Skeletal muscle cell (primary cell): ENCODE results near the gene TBC1D17.

Source experiments
- DNase-seq: peaks from one replicate; pipeline ENCODE4 v3.0.0-alpha.2; 2010; ENCODE audit warnings: low read depth
- H3K4me3 ChIP-seq: 2 replicates; pipeline ENCODE4 v1.5.1; 2011; ENCODE audit warnings: low read depth, mild to moderate bottlenecking, control low read depth, low read length, moderate library complexity

The TBC1D17 gene

DNA sequence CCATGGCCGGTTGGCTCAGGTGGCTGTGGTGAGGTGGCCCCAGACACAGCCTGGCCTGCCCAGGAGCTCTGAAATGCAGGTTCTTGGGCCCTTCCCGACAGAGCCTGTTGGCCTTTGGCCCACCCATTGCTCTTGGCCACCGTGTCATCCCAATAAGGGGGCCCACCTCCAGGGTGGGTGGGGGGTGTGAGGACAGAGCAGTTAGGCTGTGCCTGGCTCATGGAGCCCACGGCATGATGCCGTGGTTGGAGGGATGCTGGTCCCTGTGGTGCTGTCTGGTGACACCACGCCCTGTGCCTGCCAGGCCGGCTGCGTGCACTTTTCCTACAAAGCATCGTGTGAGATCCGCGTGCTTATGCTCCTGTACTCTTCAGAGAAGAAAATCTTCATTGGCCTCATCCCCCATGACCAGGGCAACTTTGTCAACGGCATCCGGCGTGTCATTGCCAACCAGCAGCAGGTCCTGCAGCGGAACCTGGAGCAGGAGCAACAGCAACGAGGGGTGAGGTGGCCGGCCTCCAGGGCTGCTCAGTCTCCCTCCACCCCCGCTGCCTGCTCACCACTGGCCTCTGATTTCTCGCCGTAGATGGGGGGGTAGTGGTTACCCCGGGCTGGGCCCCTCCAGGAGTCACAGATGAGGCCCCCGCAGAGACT lies 17.7 kb upstream of the TBC1D17 start:
- no peak for DNase-seq
- no peak overlapping the region for H3K4me3 ChIP-seq

DNA sequence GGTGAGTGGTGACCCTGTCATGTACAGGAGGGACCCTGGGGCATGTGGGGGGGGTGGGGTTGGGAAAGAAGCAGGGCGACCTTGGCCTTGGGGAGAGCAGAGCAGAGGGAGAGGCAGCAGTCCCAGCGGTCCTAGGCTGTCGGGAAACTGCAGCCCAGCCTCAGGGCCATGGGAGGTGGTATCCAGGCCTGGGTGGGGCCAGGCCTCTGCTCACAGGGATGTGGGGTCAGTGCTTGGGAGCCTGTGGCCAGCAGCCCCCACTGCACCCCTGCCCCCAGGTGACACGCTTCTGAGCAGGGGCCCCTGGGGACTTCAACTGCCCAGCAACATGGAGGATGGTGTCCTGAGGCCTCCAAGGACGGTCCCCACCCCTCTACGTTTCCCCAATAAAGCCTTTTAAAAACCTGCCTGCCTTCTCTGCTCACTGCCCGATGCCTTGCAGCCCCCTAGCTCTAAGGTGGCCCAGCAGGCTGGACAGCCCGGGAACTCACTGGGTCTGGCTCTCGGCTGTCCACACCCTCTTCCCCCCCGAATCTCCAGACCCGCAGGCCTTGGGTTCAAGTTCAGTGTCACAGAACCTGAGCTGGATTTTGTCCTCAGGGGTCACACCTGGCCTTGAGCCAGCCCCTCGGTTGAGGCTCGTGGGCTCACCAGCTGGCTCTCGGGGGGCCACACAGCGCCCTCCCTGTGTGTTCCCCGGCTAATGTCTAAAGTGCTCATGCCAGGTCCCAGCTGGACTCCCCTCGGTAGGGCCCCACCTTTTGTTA lies 17.0 kb upstream of the TBC1D17 start:
- no peak for DNase-seq
- no peak overlapping the region for H3K4me3 ChIP-seq

DNA sequence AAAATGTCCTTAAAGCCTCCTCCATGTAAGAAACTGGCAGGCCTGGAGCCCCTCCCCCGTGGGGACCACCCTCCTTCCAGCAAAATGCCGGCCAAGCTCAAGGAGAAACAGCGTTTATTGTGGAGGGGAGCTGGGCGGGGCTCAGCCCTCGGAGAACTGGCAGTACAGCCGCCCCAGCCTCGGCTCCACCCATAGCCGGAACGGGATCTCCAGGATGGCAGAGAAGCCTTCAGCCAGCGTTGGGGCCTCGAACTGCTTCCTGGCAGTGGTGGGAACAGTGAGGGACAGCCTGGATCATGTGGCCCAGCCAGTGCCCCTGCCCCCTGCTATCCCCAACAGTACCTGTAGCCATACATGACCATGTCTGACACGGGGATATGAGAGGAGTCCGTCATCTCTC lies 16.4 kb upstream of the TBC1D17 start:
- no peak overlapping the region for H3K4me3 ChIP-seq
- no peak for DNase-seq

DNA sequence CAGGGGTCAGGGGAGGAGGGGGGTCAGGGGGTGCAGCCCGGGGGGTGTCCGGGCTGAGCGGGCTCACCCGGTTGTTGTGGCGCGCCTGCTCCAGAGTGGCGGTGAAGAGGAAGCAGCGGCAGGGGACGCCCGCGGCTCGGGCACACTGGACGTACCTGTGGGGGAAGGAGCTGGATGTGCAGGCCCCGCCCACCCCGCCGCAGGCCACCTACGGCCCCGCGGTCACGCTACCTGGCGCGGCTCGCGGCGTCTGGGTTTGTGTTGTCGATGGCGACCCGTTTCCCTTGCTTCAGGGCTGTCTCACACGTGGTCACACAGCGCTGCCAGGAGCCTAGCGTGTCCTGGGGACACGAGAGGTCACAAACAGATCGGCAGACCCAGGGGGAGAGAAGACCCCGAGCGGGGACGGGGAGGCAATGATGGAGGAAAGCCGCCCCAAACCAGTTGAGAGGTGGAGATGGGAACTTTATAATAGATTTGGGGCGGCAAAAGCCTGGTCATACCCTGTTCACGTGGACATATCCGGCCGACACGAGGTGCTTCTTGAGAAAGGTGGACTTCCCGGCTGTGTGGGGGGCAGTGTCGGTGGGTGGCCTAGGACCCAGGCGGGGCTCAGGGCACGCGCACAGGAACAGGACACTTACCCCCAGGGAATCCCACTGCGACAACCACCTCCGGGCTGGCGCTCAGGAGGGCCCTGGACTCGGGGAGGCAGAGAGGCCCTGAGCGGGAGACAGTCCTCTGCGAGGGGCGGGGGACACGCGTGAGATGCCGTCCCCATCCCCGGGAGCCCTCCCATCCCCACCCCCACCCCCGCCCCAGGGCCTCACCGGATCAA lies 15.7 kb upstream of the TBC1D17 start:
- DNase-seq = no peak
- H3K4me3 ChIP-seq = no peak overlapping the region

DNA sequence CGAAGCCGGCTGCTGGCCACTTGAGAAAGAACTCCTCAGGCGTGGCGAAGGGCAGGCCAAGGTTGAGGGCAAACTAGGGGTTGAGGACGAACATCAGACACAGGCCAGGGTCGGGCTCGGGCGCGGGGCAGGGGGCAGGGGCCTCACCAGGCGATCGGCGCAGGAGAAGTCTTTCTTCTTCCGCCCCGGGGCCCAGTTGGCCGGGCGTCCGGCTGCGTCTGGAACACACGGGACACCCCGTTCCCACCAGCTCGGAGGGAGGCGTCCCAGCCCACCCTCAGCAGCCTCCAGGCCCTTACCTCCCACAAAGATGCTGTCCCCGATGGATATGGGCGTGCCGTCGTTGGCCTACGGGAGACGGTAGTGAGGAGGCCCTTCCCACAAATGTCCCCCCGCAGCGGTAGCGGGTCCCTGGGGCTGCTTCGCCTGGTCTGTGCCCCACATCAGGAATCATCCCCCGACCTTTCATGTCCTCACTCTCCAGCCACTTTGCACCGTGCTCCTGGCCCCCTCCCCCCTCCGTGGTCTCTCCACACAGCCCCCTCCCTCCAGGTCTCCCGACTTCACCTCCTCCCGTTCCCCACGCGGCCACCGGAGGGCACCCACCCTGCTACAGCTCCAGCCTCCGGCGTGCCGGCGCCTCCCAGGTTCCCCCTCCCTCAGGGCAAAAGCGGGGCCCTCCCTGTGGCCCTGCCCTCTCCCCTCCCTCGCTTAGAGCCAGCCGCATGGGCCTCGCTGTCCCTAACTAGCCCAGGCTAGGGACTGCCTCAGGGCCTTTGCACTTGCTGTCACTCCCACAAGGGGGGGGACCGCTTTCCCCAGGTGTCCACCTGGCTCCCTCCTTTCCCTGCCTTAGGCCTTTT lies 14.9 kb upstream of the TBC1D17 start:
- DNase-seq = no peak
- no peak overlapping the region for H3K4me3 ChIP-seq

DNA sequence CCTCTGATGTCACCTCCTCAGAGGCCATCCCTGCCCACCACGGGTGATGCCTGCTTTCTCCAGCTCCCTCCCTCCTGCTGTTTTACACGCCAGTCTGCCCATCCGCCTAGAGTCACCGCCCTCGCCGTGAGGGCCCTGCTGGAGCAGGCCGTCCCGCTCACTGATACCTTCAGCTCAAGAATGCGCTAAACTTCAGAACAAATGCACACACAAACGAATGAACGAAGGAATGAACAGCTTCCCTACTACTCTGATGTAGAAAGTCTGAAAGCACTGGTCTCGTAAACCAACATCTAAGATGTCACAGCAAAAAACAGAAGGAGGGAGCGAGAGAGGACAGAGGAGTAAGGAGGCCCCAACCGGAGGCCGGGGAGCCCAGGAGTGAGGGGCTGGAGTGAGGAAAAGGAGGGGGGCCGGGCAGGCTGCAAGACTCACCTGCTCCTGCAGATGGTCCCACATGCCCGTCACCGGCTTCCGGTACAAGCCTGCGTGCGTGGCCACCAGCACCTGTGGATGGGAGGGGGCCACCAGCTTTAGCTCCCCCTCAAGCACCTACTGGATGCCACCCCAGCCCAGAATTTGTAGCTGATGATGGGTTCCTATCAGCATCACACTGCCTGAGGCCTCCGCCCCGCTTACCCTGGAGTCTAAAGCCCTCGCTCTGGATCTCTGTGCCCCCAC lies 14.1 kb upstream of the TBC1D17 start:
- H3K4me3 ChIP-seq = no peak overlapping the region
- DNase-seq = no peak

DNA sequence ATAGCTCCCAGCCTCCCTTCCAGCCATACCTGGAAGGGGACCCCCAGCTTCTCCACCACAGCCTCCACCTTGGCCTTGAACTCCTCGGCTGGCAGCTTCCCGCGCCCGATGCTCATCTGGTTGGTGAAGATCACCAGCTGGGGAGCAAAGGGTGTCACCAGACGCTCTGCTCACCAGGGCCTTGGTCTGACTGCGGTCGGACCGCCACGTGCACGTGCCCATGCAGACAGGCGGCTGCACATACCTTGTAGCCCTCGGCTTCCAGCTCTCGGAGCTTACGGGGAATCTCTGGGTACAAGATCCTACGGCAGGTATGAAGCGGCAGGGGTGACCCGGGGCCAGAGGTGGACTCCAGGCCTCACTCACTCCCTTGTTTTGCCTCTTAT lies 13.6 kb upstream of the TBC1D17 start:
- no peak for DNase-seq
- H3K4me3 ChIP-seq = no peak overlapping the region

DNA sequence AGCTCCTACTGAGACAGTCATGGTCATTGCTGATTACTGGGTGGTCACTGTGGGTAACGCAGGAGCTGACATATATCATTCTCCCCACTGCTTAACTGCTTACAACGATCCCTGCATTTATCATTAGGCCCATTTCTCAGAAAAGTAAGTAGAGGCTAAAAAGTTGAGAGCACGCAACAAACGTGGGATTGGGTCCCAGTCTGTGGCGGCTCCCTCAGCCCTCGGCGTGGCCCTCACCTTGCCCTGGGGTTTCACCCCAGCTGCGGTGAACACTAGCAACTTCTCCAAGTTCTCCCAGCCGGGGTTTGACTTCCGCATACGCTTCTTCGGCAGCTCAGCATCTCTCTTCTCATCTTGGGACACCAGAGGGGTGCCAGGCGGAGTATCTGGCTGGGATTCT lies 12.6 kb upstream of the TBC1D17 start:
- no peak for DNase-seq
- H3K4me3 ChIP-seq = no peak overlapping the region

DNA sequence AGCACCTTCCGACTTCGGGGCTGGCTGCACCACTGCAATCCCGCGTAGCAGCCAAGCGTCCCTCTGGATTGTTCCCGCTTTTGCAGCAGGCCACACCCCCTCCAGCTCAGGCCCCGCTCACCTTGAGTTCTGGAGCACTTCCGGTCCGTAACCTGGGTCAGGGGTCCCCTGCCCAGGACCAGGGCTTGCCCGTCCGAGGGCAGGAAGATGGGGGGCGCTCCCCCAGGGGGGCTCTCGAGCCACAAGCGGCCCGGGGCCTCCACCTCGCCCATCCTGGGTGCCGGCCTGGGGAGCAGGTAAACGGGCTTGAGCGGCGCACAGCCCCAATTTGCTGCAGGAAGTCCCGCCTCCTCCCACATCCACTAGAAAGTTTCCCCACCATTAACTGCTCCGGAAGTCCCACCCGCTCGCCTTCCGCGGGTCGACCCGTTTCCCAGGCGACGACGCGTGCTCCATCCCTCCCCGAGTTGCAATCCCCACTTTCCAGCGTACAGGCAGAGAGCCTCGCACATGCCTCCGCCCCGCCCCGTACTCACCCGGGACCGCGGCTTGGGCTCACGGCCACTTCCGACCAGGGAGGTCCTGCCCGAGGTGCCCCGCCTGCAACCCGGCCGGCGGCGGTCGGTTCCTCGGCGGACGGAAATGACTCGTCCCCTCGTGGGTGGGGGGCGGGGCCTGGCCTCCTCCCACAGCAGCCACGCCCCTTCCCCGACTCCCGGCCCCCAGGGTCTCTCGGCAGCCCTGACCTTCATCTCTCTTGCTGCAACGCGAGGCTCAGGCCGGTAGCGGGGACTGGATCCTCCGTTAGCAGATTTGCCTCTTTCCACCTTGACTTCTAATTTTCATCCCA lies 10.3 kb upstream of the TBC1D17 start, which contains the start of gene PNKP:
Gene PNKP (minus strand): TSS at position 644 of the 850 bp plus-strand sequence. CDS start 372 bp downstream, at position 272.
- peak within 1 kb of the TSS; percentile 88 for H3K4me3 ChIP-seq
- DNase-seq = peak; percentile 72

DNA sequence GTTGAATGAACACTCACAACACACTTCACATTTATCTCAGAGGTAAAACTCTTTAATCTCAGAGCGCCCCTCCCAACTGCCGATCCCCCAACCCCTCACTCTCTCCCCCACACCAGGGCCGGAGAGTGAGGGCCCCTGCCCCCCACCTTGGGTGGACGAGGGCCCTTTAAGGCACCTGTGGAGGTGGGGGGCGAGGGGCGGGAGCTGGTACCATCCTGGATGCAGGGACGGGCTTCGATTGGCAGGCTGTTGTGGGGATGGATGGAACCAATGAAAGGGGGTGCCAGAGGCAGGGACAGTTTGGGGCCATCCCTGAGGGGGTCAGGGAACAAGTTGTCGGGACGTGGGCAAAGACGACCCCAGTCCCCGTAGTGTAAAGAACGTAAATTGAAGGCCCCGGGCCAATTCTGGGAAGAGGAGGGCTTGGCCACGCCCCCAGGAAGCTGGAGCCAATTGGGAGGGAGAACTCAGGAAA lies 8.5 kb upstream of the TBC1D17 start:
- DNase-seq = no peak
- H3K4me3 ChIP-seq = peak overlapping the region; percentile 46

DNA sequence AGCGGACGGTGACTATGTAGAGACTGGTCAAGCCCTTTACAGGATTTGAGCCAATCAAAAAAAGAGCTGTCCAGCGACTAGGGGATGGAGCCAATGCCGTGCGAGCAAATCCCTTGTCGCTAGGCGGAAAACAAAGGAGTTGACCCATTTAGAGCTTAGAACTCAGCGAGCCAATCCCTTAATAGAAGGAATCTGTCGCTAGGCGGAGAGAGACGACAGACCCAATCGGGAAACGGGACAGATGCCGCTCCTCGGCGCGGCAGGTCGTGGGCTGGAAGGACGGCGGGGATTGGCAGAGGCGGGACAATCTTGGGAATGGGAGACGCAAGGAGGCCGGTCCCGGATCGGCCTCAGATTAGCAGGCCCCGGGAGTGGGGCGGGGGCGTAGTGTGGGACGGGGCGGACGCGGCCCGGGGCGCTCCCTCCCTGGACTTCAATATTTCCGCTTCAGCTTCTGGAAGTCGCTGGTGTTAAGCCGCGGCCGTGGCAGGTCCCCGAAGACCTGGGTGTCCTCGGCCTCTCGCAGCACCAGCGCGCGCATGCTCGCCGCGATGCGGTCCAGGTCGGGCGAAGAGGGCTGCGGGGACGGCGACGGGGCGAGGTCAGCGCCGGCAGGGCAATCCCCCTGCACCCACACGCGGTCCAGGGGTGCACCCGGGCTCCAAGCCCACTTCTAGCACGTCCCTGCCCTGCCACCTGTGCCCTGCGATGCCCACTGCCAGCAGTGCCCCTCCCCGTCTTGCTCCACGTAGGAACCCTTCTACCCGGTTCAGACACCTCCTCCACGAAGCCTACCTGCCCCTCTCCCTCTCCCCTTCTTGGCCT lies 7.8 kb upstream of the TBC1D17 start:
- peak overlapping the region; percentile 54 for H3K4me3 ChIP-seq
- peak; percentile 99 for DNase-seq

DNA sequence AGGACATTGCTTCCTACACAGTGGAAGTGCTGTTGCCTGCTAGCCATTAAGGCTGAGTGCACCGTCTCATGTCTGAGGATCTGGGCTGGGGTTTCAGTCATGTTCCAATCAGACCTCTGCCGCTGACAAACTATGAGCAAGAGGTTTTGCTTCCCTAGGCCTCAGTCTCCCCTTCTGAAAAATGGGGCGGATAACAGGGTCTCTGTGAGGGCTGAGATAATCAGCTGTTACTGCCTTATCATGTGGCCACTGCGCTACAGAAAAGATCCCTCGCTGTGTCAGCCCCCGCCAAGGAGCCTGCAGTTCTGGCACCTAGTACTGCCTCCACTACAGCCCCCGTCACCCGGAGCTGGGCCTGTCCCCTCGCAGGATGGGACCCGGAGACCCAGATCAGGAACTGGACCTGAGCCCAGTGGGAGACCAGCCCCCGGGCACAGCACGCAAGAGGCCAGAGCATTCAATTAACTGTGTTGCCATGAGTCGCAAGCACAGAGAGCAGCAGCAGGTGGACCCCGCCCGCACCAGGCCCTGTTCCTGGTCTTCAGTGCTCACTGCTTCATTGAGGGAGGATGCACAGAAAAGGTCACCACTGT lies 7.1 kb upstream of the TBC1D17 start:
- no peak for DNase-seq
- peak overlapping the region; percentile 54 for H3K4me3 ChIP-seq

DNA sequence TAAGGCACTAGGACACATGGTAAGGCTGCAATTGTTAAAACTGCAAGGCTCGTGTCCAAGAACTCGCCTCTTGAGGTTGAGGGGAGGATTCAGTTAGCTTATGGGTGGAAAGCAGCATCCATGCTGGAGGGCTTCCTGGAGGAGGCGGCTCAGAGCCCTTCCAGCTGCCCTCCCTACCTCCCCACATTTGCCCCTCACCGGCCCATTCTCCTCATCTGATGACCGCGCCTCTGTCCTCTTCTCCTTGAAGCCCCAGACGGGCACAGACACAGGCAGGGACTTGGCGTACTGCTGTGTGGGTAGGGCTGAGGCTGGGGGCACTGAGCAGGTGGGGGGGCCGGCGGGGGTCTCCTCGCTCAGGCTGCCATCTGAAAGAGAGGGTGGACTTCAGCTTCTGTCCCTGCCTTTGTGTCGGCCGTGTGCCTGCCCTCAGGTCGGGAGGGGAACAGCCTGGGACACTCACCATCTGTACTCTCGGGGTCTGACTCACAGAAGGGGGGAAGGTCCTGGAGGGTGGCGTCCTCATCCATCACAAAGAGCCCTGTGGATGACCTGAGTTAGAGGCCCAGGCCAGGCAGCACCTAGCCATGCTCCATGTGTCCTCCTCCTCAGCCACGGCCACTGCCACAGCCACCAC lies 6.0 kb upstream of the TBC1D17 start:
- no peak for DNase-seq
- no peak overlapping the region for H3K4me3 ChIP-seq

DNA sequence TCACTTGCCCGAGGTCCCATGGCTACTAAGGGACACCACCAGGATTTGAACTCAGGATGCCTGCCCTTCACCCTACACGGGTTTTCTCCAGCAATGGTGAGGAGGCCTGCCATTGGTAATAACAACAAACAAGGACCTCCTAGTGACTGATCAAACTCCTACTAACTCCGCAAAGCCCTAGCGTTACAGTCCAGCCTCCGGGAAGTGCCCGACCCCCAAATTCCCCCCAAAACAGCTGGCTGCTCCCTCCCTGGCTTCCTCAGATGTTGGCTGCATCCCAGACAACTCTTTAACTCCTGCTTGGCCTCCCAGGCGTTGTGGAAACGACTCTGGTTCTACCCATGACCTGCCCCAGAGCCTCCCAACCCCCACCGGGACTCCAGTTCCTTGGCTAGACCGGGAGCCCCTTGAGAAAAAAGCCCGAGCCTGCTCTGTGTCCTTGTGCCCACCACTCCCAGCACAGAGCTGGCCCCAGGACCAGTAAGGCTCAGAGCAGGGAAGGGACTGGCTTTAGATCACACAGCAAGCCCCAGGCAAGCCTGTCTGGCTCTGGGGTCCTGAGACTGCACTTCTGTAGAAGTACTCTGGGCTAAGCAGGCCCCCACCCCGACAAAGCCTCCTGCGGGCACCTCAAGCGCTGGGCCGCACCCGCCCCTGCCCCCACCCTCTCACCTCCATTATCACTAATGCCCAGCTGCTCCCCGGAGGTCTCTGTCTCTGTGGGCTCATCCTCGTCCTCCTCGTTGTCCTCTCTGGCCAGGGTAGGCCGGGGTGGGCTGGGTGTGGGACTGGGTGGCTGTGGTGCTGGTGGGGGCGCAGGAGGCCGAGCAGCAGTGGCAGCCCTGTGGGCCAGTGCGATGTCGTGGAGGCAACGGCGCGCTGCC lies 5.0 kb upstream of the TBC1D17 start:
- DNase-seq = no peak
- H3K4me3 ChIP-seq = no peak overlapping the region

DNA sequence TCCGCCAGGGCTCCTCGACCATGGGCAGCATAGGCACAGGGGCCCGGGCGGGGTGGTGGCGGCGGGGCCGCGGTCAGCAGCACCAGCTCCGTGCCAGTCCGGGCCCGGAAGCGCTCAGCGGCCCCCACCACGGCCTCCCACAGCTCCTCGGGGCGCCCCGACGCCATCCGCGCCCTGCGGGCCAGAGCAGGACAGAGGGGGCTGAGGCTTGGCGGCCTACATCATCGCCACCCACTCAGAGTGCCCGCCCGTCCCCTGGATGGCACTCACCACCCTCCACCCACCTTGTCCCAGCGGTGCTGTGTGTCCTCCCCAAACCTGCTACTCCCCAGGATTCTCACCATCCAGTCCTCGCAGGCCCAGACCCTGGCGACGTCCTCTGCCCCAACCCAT lies 4.4 kb upstream of the TBC1D17 start:
- DNase-seq = no peak
- no peak overlapping the region for H3K4me3 ChIP-seq
